ENCODE data around the gene NR5A1. TPM values are rescaled to one million over a fixed set of nuclear protein-coding genes. Genes with fewer than 3 reads are reported as not detected.

The NR5A1 gene
- total and polyA plus RNA-seq, 2 of the 13 experiments (the other 11 are each of a cell fraction or from before 2014, with no cell fraction given) = 28.9 to 44.7 TPM

- TF ChIP-seq ZNF446 (CRISPR knock-in tag; IDR thresholded peaks at IDR 0.05) (no peak), MXD3 (CRISPR knock-in tag; IDR thresholded peaks at IDR 0.05) (no peak), SNRNP70 (IDR thresholded peaks at IDR 0.05; ENCODE audit: low read depth, low read length) (no peak), ZGPAT (CRISPR knock-in tag; IDR thresholded peaks at IDR 0.05) (no peak), ZBTB33 (CRISPR knock-in tag; IDR thresholded peaks at IDR 0.05) (peak; percentile 55; the same call in 1 of the 2 replicates), ATF6 (CRISPR knock-in tag; conservative IDR thresholded peaks at IDR 0.05) (no peak), ETV6 (CRISPR knock-in tag; conservative IDR thresholded peaks at IDR 0.05) (no peak), ZNF432 (CRISPR knock-in tag; IDR thresholded peaks at IDR 0.05; ENCODE audit: borderline replicate concordance) (no peak), PRMT3 (CRISPR knock-in tag; IDR thresholded peaks at IDR 0.05; ENCODE audit: borderline replicate concordance, low read depth) (no peak), HCFC1 (IDR thresholded peaks at IDR 0.05; ENCODE audit: low read depth, low read length) (no peak), ZNF792 (CRISPR knock-in tag; IDR thresholded peaks at IDR 0.05) (no peak), ZBTB46 (CRISPR knock-in tag; IDR thresholded peaks at IDR 0.05; ENCODE audit: borderline replicate concordance) (no peak), HMGXB4 (CRISPR knock-in tag; IDR thresholded peaks at IDR 0.05; ENCODE audit: borderline replicate concordance in 1 of 2, low read depth in 1 of 2) (0 out of 4 replicates have a peak, but pooled peaks of 1 of the 2 experiments have one; percentile 32), SNAPC2 (CRISPR knock-in tag; IDR thresholded peaks at IDR 0.05) (no peak), CREM (IDR thresholded peaks at IDR 0.05) (no peak), CREM (CRISPR knock-in tag; IDR thresholded peaks at IDR 0.05) (no peak), ZNF235 (CRISPR knock-in tag; IDR thresholded peaks at IDR 0.05; ENCODE audit: borderline replicate concordance) (no peak), ZNF160 (CRISPR knock-in tag; IDR thresholded peaks at IDR 0.05) (no peak), HINFP (CRISPR knock-in tag; IDR thresholded peaks at IDR 0.05; ENCODE audit: low read depth) (no peak), ZNF768 (CRISPR knock-in tag; IDR thresholded peaks at IDR 0.05) (peak; percentile 51; the same call in 1 of the 2 replicates)
Observed at GRCh38 chr9:124480621-124480981, 26.6 kb downstream of the NR5A1 start (continued).
